H7 (cell line): Measurements from ENCODE around the gene IMPA2. TPM values are rescaled to one million over a fixed set of nuclear protein-coding genes. Genes with fewer than 3 reads are reported as not detected.
A peak's percentile ranks its signal among the peaks of the same experiment; 100 is the strongest.
"Not testable (repeated sequence)": the region's sequence is repeated elsewhere in the genome, so short reads cannot be mapped to it uniquely, and the experiment has no call there.

Source experiments
- DNase-seq: peaks from one replicate; pipeline ENCODE4 v3.0.0; 2012
- H3K27me3 ChIP-seq: 2 replicates; pipeline ENCODE4 v1.6.0; 2011; ENCODE audit warnings: mild to moderate bottlenecking, low read length; ENCODE audit not compliant: control insufficient read depth, insufficient read depth
- H3K36me3 ChIP-seq: replicated peaks from 2 replicates; pipeline ENCODE4 v1.5.1; 2011; ENCODE audit warnings: low read length; ENCODE audit not compliant: control insufficient read depth, insufficient read depth
- H3K4me3 ChIP-seq: 2 replicates; pipeline ENCODE4 v1.5.1; 2011; ENCODE audit warnings: low read depth, mild to moderate bottlenecking, control low read depth, low read length, moderate library complexity; ENCODE audit not compliant: insufficient read depth
- total RNA-seq: library from RNA; depleted of rRNA; stranded (reverse); fragments of >200 nt; shearing (Covaris generic); gene quantifications from 2 replicates; pipeline ENCODE4 v1.2.3, GENCODE V29; 2014

IMPA2 gene
- total RNA-seq, 1 experiment from 2014 or later, result 210 TPM

DNA sequence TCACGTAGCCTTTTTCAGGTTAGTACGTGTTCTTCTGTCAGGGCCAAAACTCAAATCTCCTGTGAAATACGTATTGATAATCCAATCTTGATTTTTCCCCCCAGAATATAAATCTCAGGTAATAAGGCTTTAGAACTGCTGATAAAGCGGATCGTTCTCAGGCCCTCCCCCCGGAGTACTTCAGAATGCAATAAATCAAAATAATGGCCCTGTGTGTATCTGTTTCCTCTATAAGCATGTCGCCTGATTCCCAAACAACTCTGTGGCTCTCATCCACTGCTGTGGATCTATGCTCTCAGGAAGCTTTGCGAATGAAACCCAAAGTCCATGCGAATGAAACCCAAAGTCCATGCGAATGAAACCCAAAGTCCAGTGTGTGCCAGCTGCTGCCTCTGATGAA is 49.4 kb downstream of the IMPA2 start:
- Histone ChIP-seq H3K36me3 (peaks cover 28% of the 10 kb centered on the region), H3K4me3 (no peak overlapping the region), H3K27me3 (no peaks in the 10 kb centered on the region)
- no peak for DNase-seq

DNA sequence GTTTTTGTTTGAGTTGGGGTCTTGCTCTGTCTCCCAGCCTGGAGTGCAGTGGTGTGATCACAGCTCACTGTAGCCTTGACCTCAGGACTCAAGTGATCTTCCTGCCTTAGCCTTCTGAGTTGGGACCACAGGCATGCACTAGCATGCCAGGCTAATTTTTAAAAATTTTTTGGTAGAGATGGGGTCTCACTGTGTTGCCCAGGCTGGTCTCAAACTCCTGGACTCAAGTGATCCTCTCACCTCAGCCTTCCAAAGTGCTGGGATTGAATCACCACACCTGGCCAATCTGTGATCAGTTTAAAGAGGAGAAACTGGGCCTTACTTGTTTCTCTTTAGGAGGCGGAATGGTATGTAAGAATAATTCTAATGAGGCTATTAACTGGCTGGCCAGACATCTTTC is 49.9 kb downstream of the IMPA2 start:
- Histone ChIP-seq H3K36me3 (peaks cover 28% of the 10 kb centered on the region), H3K27me3 (no peaks in the 10 kb centered on the region), H3K4me3 (no peak overlapping the region)
- no peak for DNase-seq

DNA sequence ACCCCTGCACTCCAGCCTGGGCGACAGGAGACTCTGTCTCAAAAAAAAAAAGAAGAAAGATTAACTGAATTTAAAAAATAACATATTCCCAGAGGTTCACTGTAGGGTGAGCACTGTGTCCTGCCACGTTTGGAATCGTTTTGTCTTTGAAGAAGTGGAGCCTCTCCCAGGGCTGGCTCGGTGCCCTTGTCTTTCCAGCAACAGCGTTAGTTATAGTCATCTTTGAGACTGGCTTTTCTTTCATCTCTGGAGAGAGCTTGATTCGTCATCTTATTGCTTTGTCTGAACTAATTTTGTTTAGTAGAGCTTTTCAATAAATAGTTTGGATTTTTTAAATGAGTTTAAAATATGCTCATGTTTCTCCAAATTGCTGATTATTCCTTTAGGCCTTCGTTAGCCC is 50.5 kb downstream of the IMPA2 start:
- Histone ChIP-seq H3K27me3 (no peaks in the 10 kb centered on the region), H3K36me3 (peaks cover 28% of the 10 kb centered on the region), H3K4me3 (no peak overlapping the region)
- no peak for DNase-seq

DNA sequence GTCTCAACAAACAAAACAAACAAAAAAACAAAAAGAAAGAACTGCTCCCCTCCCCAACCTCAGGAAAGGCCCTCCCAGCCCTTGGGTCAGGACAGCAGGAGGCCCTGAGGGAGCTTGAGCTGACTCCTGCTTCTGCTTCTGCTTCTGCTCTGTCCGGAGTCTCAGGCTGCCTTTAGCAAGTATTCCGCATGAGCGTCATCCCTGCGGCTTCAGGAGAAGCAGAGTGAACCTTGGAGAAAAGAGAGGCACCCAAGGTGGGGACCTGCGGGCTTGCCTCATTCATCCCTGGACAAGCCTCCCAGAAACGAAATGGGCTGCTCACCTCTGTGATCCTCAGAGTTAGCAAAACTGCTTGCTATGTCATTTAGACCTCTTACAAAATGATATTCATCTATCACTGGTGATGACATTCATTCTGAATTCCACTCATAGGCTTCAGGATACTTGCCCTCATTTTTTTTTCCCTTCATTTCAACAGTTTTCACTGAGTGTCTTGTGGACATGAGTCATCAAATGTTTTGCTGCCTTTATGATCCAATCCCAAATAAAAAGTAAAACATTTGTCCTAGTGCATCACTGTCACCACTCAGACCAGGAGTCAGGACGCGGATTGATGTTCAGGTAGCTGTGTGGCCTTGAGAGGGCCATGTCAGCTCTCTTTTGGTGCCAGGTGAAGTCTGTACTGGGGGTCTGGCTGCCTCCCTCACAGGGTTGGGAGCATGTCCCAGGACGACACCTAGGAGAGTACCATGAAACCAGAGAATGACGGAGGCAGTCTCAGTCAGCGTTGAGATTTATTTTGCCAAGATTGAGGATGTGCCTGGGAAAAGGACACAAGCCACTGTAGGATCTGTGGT is 51.7 kb downstream of the IMPA2 start:
- DNase-seq, result no peak
- peaks cover 26% of the 10 kb centered on the region for H3K36me3 ChIP-seq
- no peak overlapping the region for H3K4me3 ChIP-seq
- H3K27me3 ChIP-seq, result peaks cover 3% of the 10 kb centered on the region

DNA sequence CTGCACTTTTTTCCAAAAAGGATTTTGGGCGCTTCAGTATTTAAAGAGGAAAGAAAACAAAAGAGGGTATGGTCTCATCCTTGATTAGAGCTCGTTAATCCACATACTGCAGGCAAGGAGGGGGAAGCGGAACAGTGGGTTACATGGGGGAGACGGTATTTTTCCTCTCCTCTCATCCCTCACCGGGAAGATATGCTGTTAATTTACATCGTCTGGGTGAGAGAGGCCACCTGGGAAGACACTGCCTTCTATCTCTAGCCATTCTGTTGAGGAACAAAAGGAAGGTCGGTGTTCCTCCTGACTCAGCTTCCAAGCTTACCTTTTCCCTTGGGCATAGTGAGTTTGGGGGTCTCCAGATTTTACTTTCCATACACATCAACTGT is 52.3 kb downstream of the IMPA2 start:
- peaks cover 20% of the 10 kb centered on the region for H3K36me3 ChIP-seq
- H3K4me3 ChIP-seq, result no peak overlapping the region
- H3K27me3 ChIP-seq, result peaks cover 9% of the 10 kb centered on the region
- DNase-seq, result no peak

DNA sequence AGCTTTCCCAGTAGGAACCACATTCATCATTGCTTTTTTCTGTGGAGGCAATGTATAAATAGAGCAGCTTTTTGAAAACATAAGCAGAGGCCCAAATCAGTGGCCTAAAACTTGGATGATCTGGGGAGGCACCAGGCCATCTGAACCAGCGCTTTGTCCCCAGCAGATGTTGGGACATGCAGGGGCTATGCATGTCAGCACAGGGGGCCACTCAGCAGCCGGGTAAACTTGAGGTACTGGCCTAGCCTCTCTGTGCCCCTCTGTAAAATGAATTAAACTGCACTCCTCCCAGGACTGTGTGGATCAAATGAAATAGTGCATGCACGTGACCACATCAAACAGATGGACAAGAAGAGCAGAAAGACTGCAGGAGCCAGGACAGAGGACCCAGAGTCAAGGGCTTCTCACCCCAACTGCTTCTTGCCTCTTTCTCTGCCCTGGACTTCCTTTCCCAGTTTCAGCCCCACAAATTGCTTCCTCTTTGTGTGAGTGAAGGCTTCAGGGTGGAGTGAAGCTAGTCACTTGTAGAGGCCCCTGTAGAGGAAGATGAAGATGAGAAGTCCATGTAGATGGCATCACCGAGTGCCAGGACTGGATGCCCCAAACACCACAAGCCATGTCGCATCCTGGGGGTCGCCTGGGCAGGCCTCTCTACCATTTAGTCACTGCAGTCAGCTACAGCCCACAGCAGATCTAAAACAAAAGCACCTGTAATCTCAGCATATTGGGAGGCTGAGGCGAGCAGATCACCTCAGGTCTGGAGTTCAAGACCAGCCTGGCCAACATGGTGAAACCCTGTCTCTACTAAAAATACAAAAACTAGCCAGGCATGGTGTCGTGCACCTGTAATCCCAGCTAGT is 53.2 kb downstream of the IMPA2 start:
- DNase-seq, result no peak
- Histone ChIP-seq H3K36me3 (peaks cover 18% of the 10 kb centered on the region), H3K4me3 (no peak overlapping the region)

DNA sequence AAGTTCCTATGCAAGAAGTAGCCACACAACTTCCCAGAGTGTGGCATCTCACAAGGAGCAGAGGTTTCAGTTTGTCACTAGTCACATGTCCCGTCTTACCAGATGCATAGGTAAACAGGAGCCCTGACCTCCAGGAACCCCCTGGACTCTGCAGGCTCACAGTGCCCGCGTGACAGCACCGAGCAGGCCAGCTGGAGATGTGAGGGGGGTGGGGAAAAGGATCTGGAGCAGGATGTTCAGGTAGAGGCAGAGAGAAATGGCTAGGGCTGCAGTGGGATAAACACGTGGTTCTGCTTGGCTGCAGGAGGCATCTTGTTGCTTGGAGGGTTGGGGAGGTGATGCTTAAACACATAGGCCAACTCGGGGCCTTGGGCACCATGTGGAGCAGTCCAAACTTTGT is 54.2 kb downstream of the IMPA2 start:
- no peak overlapping the region for H3K4me3 ChIP-seq
- H3K27me3 ChIP-seq, result peaks cover 12% of the 10 kb centered on the region
- DNase-seq, result no peak
- H3K36me3 ChIP-seq, result peaks cover 11% of the 10 kb centered on the region

More for the DNA sequence above, 53.2 kb downstream of the IMPA2 start:
- peaks cover 12% of the 10 kb centered on the region for H3K27me3 ChIP-seq

DNA sequence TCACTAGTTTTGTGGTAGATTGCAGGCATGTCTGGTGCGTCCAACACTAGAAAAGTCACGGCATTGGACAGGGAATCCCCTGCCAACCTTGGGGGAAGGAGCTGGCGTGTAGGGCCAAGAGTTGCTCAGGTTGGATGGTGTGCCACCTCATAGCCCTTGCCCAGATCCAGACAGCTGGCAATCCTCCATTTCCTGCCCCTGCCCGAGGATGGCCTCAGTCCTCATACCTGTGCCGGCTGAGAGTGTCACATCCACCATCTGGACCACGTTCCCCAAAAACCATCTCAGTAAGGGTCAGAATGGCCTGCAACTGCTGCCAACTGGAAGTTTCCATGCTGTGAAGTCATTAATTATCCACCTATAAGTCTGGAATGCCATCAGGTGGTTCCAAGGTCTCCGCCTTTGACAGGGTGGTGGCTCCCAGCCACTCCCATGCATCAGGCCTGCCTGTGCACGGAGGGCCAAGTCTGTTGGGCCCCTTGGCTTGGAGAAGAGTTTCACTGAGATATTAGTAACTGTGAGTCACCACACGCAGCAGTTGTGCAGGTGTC is 55.0 kb downstream of the IMPA2 start:
- Histone ChIP-seq H3K4me3 (no peak overlapping the region), H3K27me3 (peaks cover 12% of the 10 kb centered on the region), H3K36me3 (peaks cover 3% of the 10 kb centered on the region)
- DNase-seq, result no peak

DNA sequence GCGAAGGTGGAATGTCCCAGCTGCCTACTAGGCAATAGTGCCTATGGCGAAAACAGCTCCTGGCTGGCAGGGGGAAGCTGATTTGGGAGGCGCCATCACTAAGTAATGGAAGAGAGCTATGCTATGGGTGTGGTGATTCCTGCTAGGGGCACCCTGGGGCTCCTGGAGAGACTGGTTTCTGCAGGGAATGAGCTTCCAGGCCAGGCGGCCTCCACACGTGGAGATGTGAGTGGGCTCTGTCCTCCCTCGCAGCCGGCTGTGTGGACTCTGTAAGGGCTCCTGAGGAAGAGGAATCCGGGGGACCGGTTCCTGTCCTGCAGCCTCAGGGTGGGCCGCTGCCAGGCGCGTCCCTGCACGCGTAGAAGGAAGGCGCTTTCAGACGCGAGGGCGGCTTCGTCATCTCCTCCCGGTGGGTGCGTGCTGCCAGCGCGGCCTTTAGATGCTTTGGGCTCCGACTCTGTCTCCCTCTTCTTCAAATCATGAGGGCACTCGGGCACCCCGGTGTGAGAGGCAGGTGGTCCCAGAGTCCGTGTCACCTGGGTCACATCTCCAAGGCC is 56.9 kb downstream of the IMPA2 start:
- peak; percentile 84 for DNase-seq
- H3K4me3 ChIP-seq, result peak overlapping the region; percentile 64
- H3K36me3 ChIP-seq, result no peaks in the 10 kb centered on the region; the same call in 1 of the 2 replicates
- peaks cover 12% of the 10 kb centered on the region for H3K27me3 ChIP-seq

DNA sequence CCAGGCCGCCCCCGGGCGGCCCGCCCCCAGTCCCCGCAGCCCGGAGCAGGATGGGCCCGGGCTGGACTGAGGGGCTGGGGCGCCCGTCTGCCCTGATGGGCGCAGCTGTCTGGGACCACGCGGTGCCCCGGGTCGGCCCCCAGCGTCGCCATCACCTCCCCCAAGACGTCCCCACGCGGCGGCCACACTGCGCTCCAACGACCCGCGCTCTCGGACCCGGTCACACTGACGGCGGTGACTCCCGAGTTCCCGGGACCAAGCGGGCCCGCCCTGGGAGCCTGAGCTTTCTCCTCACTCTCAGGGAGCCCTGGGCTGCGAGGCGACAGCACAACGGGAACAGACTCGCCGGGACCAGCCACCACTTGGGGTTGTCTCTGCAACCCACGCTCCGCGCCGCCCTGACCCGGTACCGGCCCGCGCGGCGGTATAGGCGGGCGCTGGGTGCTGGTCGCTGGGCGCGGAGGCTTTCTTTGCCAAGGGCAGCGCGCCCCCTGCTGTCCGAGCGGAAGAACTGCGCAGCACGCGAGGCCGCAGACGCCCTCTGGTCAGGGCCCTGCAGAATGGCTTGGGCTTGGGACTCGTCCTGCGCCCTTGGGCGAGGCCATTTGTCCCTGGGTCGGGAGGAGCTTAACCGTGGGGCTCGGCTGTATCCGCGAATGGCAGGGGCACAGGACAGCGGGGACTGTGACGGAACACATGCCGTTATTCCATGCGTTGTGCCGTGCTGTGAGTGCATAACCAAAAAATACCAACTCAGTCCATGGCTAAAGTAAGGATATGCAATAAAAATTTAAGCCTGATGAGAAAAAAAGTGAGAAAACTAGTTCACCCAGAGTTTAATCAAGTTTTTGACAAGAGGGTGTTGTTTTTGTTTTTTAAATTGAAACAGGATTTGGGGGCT is 57.6 kb downstream of the IMPA2 start:
- H3K4me3 ChIP-seq, result peak overlapping the region; percentile 64
- peaks cover 12% of the 10 kb centered on the region for H3K27me3 ChIP-seq
- no peaks in the 10 kb centered on the region; the same call in 1 of the 2 replicates for H3K36me3 ChIP-seq
- DNase-seq, result peak; percentile 93

DNA sequence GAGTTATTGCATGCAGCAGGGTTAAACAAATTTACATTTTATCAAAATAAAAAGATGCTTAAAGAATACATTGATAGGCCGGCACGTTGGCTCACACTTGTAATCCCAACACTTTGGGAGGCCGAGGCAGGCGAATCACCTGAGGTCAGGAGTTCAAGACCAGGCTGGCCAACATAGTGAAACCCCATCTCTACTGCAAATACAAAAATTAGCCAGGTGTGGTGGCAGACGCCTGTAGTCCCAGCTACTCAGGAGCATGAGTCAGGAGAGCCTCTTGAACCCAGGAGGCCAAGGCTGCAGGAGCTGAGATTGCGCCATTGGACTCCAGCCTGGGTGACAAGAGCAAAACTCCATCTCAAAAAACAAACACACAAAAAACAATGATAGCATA is 58.2 kb downstream of the IMPA2 start:
- H3K27me3 ChIP-seq, result peaks cover 12% of the 10 kb centered on the region
- not testable (repeated sequence) for H3K4me3 ChIP-seq, H3K36me3 ChIP-seq, DNase-seq

DNA sequence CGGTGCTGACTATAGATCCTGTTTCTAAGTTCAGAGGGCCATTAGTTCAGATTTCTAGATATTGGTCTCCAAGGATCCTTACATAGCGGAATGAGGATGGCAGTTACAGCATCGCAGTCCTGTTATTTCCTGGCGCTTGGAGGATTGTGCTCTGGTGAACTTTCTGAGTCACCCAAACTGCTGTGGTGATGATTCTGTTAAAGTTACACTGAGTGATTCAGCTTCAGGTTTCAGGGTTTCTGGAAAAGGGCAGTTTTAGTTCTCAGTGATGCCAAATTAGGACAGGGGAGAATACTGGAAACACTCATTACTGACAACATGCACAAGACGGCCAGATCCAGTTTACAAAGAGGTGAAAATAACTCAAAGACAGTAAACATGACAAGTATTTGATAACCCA is 60.3 kb downstream of the IMPA2 start:
- DNase-seq, result no peak
- peaks cover 12% of the 10 kb centered on the region for H3K27me3 ChIP-seq
- H3K4me3 ChIP-seq, result no peak overlapping the region
- no peaks in the 10 kb centered on the region for H3K36me3 ChIP-seq

DNA sequence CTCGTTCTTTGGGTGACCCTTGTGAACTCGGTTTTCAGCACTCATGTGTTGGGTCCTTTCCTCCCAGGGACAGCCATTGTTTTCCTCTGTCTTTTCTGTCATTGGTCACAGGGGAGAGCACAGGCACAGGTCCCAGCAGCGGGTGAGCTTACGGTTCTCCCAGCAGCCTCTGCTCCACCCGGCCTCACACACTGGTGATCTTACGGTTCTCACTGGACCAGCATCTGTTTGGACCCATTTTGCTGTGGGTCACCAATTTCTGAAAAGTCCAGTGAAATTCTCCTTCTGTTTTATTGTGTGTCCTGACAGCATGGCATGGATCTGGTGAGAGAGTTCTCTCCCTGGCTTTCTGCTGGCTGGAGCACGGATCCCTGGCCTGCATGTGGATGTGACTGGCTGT is 62.5 kb downstream of the IMPA2 start:
- no peak for DNase-seq
- H3K4me3 ChIP-seq, result no peak overlapping the region
- no peaks in the 10 kb centered on the region for H3K36me3 ChIP-seq
- H3K27me3 ChIP-seq, result peaks cover under 1% of the 10 kb centered on the region

DNA sequence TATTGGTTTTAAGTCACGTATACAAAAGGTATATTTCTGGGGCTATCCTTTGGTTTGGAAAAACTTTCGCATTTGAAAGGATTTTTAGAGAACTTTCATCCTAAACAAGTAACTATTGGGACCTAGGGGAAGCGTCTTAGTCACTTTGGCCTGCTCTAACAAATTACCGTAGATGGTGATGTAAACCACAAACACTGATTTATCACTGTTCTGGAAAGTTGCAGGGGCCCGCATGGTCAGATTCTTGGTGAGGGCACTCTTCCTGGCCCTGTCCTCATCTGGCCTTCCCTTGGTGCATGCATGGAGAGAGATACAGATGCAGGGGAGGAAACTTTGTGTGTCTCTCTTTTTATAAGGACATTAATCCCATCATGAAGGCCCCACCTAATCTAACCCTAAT is 63.3 kb downstream of the IMPA2 start:
- Histone ChIP-seq H3K27me3 (no peaks in the 10 kb centered on the region), H3K36me3 (no peaks in the 10 kb centered on the region), H3K4me3 (no peak overlapping the region)
- DNase-seq, result no peak
